Loucy (cell line): Measurements from ENCODE around the gene CCDC9B.
A peak's percentile ranks its signal among the peaks of the same experiment; 100 is the strongest.

Experiments
- H2AFZ ChIP-seq: fragments of 200-600 bp; sonication (generic); 2 replicates; pipeline ENCODE4 v1.6.0; 2016; ENCODE audit warnings: antibody characterized with exemption, mild to moderate bottlenecking, low read length, moderate library complexity
- H3F3A ChIP-seq: fragments of 200-600 bp; 2 replicates; pipeline ENCODE4 v1.6.0; 2016; ENCODE audit warnings: antibody characterized with exemption, low read depth, mild to moderate bottlenecking
- H3K27me3 ChIP-seq: fragments of 200-600 bp; sonication (generic); 2 replicates; pipeline ENCODE4 v1.6.1; 2014; ENCODE audit warnings: low read length, mild to moderate bottlenecking; ENCODE audit not compliant: insufficient read depth, poor library complexity, severe bottlenecking
- H3K36me3 ChIP-seq: fragments of 200-600 bp; sonication (generic); 2 replicates; pipeline ENCODE4 v1.6.1; 2016; ENCODE audit warnings: low read length; ENCODE audit not compliant: insufficient read depth
- H3K4me1 ChIP-seq: fragments of 200-600 bp; sonication (generic); 2 replicates; pipeline ENCODE4 v1.5.1; 2014; ENCODE audit warnings: low read length, mild to moderate bottlenecking; ENCODE audit not compliant: insufficient read depth, poor library complexity, severe bottlenecking
- H3K4me2 ChIP-seq: fragments of 200-600 bp; sonication (generic); 2 replicates; pipeline ENCODE4 v1.6.0; 2014; ENCODE audit warnings: antibody characterized with exemption, low read length, low read depth, mild to moderate bottlenecking; ENCODE audit not compliant: poor library complexity, severe bottlenecking
- H3K4me3 ChIP-seq: fragments of 200-600 bp; sonication (generic); 2 replicates; pipeline ENCODE4 v1.5.1; 2014; ENCODE audit warnings: low read length, mild to moderate bottlenecking, mixed read lengths; ENCODE audit not compliant: poor library complexity, severe bottlenecking
- H3K79me2 ChIP-seq: fragments of 200-600 bp; sonication (generic); 2 replicates; pipeline ENCODE4 v1.6.1; 2014; ENCODE audit warnings: low read length; ENCODE audit not compliant: insufficient read depth
- H3K9ac ChIP-seq: fragments of 200-600 bp; sonication (generic); 2 replicates; pipeline ENCODE4 v1.6.0; 2014; ENCODE audit warnings: mild to moderate bottlenecking, low read depth, low read length, moderate library complexity; ENCODE audit not compliant: poor library complexity, severe bottlenecking
- H3K9me2 ChIP-seq: fragments of 200-600 bp; sonication (generic); replicated peaks from 2 replicates; pipeline ENCODE4 v1.6.1; 2016; ENCODE audit warnings: low read depth, low read length, mixed read lengths
- H3K9me3 ChIP-seq: fragments of 200-600 bp; sonication (generic); 2 replicates; pipeline ENCODE4 v1.6.1; 2014; ENCODE audit warnings: mild to moderate bottlenecking, antibody characterized with exemption, low read length, low read depth; ENCODE audit not compliant: insufficient read depth
- H4K20me1 ChIP-seq: fragments of 200-600 bp; sonication (generic); 2 replicates; pipeline ENCODE4 v1.6.0; 2014; ENCODE audit warnings: antibody characterized with exemption, low read length, mild to moderate bottlenecking; ENCODE audit not compliant: insufficient read depth, poor library complexity, severe bottlenecking
- EZH2phosphoT487 ChIP-seq: fragments of 200-600 bp; IDR thresholded peaks from 2 replicates; pipeline ENCODE4 v1.6.1; 2018; ENCODE audit warnings: antibody characterized with exemption, mild to moderate bottlenecking, moderate library complexity, borderline replicate concordance
- TF ChIP-seq, protein P1 (sequence below): fragments of 200-600 bp; sonication (generic); conservative IDR thresholded peaks from 2 replicates; pipeline ENCODE4 v1.5.1; 2014; ENCODE audit warnings: mild to moderate bottlenecking, antibody characterized with exemption, low read length

Gene CCDC9B

DNA sequence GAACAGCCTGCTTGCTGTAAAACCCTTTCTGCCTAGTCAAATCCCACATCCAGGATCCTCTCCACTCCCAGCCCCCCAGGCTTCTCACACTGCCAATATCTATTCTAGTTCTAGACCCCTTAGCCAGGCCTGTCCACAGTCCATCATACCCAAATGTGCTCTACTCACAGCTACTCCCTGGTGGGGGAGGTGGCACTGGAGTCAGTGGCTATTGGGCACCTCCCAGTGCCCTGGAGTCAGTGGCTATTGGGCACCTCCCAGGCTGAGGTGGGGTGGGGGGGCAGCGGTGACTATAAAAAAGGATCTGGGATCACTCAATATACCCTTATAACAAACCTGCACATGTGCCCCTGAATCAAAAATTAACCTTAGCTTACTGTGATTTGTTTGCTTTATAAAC, 16.5 kb upstream of the CCDC9B start:
- H3K27me3 ChIP-seq, result no peaks in the 10 kb centered on the region
- no peaks in the 10 kb centered on the region for H3F3A ChIP-seq
- H3K9ac ChIP-seq, result no peak overlapping the region
- TF ChIP-seq, protein P1, sequence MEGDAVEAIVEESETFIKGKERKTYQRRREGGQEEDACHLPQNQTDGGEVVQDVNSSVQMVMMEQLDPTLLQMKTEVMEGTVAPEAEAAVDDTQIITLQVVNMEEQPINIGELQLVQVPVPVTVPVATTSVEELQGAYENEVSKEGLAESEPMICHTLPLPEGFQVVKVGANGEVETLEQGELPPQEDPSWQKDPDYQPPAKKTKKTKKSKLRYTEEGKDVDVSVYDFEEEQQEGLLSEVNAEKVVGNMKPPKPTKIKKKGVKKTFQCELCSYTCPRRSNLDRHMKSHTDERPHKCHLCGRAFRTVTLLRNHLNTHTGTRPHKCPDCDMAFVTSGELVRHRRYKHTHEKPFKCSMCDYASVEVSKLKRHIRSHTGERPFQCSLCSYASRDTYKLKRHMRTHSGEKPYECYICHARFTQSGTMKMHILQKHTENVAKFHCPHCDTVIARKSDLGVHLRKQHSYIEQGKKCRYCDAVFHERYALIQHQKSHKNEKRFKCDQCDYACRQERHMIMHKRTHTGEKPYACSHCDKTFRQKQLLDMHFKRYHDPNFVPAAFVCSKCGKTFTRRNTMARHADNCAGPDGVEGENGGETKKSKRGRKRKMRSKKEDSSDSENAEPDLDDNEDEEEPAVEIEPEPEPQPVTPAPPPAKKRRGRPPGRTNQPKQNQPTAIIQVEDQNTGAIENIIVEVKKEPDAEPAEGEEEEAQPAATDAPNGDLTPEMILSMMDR, result no peak
- TF ChIP-seq EZH2phosphoT487, result no peak
- H3K4me2 ChIP-seq, result peak overlapping the region; percentile 85
- no peaks in the 10 kb centered on the region for H4K20me1 ChIP-seq
- H3K79me2 ChIP-seq, result no peaks in the 10 kb centered on the region
- no peaks in the 10 kb centered on the region for H3K9me3 ChIP-seq
- H3K4me3 ChIP-seq, result peak overlapping the region; percentile 75
- no peaks in the 10 kb centered on the region for H3K36me3 ChIP-seq
- H3K9me2 ChIP-seq, result no peaks in the 10 kb centered on the region
- H3K4me1 ChIP-seq, result peaks cover 23% of the 10 kb centered on the region
- H2AFZ ChIP-seq, result no peak overlapping the region

DNA sequence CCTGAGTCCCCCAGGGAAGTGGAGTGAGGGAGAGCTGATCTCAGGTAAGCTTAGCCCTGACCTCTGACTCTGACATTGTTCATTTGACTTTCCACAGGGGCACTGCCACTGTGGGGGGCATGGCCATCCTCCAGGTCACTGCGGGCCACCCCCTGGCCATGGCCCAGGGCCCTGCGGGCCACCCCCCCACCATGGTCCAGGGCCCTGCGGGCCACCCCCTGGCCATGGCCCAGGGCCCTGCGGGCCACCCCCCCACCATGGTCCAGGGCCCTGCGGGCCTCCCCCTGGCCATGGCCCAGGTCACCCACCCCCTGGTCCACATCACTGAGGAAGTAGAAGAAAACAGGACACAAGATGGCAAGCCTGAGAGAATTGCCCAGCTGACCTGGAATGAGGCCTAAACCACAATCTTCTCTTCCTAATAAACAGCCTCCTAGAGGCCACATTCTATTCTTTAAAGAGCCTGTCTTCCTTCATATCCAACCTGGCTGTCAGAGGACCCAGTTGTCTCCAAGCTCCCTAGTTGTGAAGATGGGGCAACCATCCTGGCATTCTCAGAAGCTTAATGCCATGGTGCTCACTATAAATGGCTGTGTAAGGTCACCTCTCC, 15.3 kb upstream of the CCDC9B start:
- no peaks in the 10 kb centered on the region for H3K9me2 ChIP-seq
- no peak overlapping the region for H3K9ac ChIP-seq
- H3K4me3 ChIP-seq, result no peak overlapping the region
- no peaks in the 10 kb centered on the region for H4K20me1 ChIP-seq
- no peak overlapping the region for H3K4me2 ChIP-seq
- no peaks in the 10 kb centered on the region for H3K9me3 ChIP-seq
- H3K27me3 ChIP-seq, result no peaks in the 10 kb centered on the region
- no peaks in the 10 kb centered on the region for H3K36me3 ChIP-seq
- TF ChIP-seq, protein P1, result no peak
- TF ChIP-seq EZH2phosphoT487, result no peak
- H3K79me2 ChIP-seq, result no peaks in the 10 kb centered on the region
- H3F3A ChIP-seq, result no peaks in the 10 kb centered on the region
- H3K4me1 ChIP-seq, result peaks cover 23% of the 10 kb centered on the region
- no peak overlapping the region for H2AFZ ChIP-seq

DNA sequence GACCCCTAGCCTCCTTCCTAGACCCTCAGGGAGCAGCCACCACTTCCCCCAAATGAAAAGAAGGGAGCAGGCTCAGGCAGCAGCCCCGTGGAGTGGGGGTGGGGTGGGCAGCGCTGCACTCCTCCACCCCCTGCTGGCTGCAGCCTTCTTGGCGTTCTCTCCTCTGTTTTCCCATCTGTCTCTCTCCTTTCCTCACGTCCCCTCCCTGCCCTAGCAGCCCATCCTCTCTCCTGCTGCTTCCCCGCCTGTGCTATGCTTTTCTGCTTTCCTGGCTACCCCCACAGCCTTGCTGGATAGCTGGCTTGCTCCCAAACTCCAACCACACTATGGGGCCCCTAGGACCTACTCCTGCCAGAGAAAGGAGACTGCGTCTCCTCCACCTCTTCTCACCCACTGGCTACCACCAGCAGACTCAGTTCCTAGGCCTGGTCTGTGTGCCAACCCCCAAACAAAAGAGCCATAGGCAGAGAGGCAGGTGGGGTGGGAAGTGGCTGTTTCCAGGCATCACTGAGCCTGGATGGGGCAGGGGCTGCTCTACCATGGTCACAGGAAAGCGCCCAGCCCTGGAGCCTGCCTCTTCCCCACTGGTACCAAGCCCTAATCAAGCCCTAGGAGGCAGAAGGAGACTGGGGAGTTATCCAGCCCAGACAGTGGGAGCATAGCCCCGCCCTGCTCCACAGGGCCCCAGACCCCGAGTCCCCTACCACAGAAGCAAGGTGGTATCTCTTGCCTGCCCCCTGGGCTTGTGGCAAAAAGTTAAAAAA, 13.9 kb upstream of the CCDC9B start:
- Histone ChIP-seq H3F3A (no peaks in the 10 kb centered on the region), H3K4me3 (no peak overlapping the region), H3K9me3 (no peaks in the 10 kb centered on the region), H3K9me2 (no peaks in the 10 kb centered on the region), H3K9ac (no peak overlapping the region), H2AFZ (no peak overlapping the region), H4K20me1 (no peaks in the 10 kb centered on the region), H3K4me2 (no peak overlapping the region), H3K27me3 (no peaks in the 10 kb centered on the region), H3K79me2 (no peaks in the 10 kb centered on the region), H3K4me1 (peaks cover 23% of the 10 kb centered on the region), H3K36me3 (no peaks in the 10 kb centered on the region)
- TF ChIP-seq, protein P1, result peak; percentile 74
- TF ChIP-seq EZH2phosphoT487, result no peak
